Hematopoietic multipotent progenitor cell treated with erythropoietin and hydrocortisone succinate and interleukin-3 and kit ligand, for 17 days (in vitro differentiated cells): Measurements from ENCODE around the gene TSPAN33.
A peak's percentile ranks its signal among the peaks of the same experiment; 100 is the strongest.
"Not testable (repeated sequence)": the region's sequence is repeated elsewhere in the genome, so short reads cannot be mapped to it uniquely, and the experiment has no call there.

Source experiments
- DNase-seq: peaks from one replicate; pipeline ENCODE4 v3.0.0-alpha.2; 2015; ENCODE audit warnings: low spot score

The TSPAN33 gene

DNA sequence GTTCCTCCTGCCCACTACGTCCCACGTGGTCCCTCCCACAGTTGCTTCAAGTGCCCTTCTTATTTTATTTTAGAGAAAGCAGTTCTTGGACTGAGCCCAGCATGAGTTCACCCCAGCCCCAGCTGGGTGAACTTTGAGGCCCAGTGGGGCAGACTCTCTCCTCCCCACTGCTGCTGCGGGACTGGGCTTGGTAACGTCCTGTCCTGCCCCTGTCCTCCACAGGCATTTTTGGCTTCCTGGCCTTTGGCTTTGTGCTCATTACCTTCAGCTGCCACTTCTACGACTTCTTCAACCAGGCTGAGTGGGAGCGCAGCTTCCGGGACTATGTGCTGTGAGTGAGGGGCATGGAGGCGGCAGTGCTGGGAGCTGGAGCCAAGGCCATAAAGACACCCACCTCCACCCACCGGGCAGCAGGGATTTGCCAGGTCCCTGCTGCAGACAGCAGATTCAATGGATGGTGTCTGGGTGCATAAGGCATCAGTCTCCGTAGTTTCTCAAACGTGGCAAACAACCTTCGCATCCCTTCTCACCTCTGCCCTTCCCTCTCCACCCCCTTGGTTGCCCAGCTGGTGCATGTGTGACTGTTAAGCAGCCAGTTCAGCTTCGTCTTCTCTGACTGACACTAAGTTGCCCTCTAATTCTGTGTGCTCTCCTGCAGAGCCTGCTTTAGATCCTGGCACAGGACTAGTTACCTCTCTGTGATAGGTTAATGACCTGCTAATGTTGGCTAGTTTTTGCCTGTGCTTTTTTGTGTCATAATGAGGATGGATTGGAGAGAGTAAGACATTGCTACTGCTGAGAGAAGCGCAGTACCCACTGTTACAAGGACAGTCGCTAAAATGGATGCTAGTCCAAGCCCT lies 64.8 kb downstream of the TSPAN33 start:
- no peak for DNase-seq

DNA sequence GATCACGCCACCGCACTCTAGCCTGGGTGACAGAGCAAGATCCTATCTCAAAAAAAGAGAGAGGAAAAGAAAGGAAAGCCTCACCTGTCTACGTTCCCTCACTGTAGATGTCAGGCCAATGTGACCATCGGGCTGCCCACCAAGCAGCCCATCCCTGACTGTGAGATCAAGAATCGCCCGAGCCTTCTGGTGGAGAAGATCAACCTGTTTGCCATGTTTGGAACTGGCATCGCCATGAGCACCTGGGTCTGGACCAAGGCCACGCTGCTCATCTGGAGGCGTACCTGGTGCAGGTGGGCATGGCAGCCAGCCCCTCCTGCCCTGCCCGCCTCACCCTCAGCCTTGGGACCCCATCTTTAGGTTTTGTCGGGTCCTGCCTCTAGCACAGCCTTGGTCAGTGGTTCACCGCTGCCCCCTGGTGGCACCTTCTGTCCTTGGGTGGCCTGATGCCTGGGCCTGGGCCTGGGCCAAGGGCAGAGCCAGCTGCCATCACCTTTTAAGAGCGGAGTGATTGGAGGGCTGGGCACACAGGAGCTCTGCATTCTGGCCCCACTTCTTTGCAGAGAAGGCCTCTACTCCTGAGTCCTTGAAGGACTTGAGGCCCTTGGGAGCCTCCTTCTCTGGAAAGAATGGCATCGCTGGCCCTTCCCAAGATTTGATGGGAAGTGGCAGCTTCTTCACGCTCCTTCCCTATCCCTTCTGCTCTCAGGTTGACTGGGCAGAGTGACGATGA lies 65.9 kb downstream of the TSPAN33 start:
- DNase-seq = peak; percentile 39

DNA sequence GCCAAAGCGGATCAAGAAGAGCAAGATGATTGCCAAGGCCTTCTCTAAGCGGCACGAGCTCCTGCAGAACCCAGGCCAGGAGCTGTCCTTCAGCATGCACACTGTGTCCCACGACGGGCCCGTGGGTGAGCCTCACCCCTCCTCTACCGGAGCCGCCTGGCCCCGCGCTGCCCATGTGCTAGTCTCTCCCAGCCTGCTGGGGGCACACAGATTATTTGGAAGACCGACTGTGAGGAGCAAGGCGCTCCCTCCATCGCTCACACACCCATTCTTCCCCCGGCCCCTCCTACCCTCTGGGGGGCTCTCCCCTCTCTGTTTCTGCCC lies 66.4 kb downstream of the TSPAN33 start:
- DNase-seq = no peak

DNA sequence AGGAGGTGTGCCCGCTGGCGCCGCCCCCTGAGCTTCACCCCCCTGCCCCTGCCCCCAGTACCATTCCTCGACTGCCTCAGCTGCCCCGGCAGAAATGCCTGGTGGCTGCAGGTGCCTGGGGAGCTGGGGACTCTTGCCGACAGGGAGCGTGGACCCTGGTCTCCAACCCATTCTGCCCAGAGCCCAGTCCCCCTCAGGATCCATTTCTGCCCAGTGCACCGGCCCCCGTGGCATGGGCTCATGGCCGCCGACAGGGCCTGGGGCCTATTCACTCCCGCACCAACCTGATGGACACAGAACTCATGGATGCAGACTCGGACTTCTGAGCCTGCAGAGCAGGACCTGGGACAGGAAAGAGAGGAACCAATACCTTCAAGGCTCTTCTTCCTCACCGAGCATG lies 67.6 kb downstream of the TSPAN33 start:
- no peak for DNase-seq

DNA sequence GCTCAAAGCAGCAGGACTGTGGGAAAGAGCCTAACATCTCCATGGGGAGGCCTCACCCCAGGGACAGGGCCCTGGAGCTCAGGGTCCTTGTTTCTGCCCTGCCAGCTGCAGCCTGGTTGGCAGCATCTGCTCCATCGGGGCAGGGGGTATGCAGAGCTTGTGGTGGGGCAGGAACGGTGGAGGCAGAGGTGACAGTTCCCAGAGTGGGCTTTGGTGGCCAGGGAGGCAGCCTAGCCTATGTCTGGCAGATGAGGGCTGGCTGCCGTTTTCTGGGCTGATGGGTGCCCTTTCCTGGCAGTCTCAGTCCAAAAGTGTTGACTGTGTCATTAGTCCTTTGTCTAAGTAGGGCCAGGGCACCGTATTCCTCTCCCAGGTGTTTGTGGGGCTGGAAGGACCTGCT lies 68.1 kb downstream of the TSPAN33 start:
- no peak for DNase-seq

DNA sequence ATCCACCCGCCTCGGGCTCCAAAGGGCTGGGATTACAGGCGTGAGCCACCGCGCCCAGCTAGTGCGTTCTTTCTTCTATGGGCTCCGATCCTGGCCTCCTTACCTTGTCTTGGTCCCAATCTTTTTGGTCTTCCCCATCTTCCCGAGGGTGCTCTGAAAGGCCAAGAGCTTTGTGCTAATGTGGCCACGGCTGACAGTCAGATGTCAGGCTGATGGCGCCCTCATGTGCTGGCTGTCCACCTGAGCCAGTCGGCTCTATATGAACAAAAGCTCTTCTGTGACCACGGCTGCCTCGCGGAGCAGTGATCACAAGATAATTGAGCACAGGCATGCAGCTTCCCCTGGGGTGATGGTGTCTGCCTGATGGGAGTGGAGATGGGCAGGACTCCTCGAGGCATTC lies 69.3 kb downstream of the TSPAN33 start:
- DNase-seq = no peak

DNA sequence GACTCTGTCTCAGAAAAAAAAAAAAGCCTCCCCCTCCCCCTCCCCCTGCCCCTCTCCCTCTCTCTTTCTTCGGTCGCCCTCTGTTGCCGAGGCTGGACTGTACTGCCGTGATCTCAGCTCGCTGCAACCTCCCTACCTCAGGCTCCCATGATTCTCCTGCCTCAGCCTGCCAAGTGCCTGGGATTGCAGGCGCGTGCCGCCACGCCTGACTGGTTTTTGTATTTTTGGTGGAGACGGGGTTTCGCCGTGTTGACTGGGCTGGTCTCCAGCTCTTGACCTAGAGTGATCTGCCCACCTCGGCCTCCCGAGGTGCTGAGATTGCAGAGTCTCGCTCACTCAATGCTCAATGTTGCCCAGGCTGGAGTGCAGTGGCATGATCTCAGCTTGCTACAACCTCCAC lies 71.2 kb downstream of the TSPAN33 start:
- DNase-seq = not testable (repeated sequence)

DNA sequence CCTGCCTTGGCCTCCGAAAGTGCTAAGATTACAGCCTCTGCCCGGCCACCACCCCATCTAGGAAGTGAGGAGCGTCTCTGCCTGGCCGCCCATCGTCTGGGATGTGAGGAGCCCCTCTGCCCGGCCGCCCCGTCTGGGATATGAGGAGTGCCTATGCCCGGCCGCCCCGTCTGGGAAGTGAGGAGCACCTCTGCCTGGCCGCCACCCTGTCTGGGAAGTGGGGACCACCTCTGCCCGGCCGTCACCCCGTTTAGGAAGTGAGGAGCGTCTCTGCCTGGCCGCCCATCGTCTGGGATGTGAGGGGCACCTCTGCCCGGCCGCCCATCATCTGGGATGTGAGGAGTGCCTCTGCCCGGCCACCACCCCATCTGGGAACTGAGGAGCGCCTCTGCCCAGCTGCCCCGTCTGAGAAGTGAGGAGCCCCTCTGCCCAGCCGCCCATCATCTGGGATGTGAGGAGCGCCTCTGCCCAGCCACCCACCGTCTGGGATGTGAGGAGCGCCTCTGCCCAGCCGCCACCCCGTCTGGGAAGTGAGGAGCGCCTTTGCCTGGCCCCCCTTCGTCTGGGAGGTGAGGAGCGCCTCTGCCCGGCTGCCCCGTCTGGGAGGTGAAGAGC lies 71.7 kb downstream of the TSPAN33 start:
- DNase-seq = not testable (repeated sequence)

DNA sequence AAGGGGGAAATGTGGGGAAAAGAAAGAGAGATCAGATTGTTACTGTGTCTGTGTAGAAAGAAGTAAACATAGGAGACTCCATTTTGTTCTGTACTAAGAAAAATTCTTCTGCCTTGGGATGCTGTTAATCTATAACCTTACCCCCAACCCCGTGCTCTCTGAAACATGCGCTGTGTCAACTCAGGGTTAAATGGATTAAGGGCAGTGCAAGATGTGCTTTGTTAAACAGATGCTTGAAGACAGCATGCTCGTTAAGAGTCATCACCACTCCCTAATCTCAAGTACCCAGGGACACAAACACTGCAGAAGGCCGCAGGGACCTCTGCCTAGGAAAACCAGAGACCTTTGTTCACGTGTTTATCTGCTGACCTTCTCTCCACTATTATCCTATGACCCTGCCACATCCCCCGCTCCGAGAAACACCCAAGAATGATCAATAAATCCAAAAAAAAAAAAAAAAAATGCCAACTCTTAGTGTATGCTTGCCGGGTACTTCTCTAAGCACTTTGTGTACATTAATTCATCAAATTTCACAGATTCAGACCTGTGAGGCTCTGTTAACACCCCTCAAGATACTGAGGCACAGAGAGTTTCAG lies 72.4 kb downstream of the TSPAN33 start:
- DNase-seq = not testable (repeated sequence)

DNA sequence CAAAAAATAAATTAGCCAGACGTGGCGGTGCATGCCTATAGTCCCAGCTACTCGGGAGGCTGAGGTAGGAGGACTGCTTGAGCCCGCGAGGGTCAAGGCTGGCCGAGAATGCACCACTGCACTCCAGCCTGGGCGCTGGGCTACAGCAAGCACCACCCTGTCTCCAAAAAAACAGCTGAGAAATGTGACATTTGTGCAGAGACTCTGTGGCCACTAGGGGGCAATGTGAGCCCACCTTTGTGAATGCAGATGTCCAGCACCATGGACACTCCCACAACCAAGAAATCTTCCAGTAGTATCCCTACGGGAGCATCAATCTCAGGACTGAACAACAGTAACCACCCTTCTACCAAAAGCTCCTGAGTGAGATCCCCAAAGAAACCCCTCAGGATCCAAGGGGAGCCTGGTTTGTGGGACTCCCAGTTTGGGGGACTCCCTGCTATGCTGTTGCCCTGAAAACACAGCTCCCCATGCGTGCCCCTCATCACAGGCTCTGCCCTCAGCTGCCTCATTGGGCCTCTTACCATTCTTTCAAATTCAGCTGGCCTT lies 74.1 kb downstream of the TSPAN33 start:
- DNase-seq = peak; percentile 88

DNA sequence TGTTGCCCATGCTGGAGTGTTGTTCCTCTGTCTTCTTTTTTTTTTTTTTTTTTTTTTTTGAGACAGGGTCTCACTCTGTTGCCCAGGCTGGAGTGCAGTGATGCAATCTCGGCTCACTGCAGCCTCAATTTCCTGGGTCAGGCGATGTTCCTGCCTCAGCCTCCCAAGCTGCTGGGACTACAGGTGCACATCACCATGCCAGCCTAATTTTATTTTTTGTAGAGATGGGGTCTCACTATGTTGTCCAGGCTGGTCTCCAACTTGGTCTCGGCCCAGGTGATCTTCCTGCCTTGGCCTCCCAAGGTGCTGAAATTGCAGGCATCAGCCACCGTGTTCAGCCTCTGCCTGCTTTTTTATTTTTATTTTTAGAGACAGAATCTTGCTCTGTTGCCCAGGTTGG lies 74.7 kb downstream of the TSPAN33 start:
- not testable (repeated sequence) for DNase-seq
